CD4-positive, alpha-beta T cell treated with Interleukin-6 at 100 ng/mL for 8 hours (primary cell): Measurements from ENCODE around the gene SLC15A3.
"Not testable (repeated sequence)": the region's sequence is repeated elsewhere in the genome, so short reads cannot be mapped to it uniquely, and the experiment has no call there.

Experiments used
- DNase-seq: peaks from one replicate; pipeline ENCODE4 v3.0.0-alpha.2; 2020; ENCODE audit warnings: mixed read lengths, low spot score

SLC15A3 gene

GRCh38 chr11:60974726-60975125, 22.8 kb upstream of the SLC15A3 start:
- DNase-seq = no peak

GRCh38 chr11:60974316-60974715, 22.3 kb upstream of the SLC15A3 start:
- DNase-seq = not testable (repeated sequence)

- DNase-seq = no peak
Measured at GRCh38 chr11:60973699-60974098, 21.7 kb upstream of the SLC15A3 start.

- peak; percentile 53 for DNase-seq
Measured at GRCh38 chr11:60972182-60973030, 20.4 kb upstream of the SLC15A3 start.

GRCh38 chr11:60971520-60971919, 19.5 kb upstream of the SLC15A3 start, which contains the start of gene CD6:
Gene CD6 (plus strand): TSS chr11:60971680. CDS start chr11:60971866, 186 bp downstream.
- DNase-seq = peak; percentile 76

- no peak for DNase-seq
Measured at GRCh38 chr11:60970890-60971289, 18.9 kb upstream of the SLC15A3 start.

GRCh38 chr11:60970369-60970774, 18.4 kb upstream of the SLC15A3 start:
- DNase-seq = peak; percentile 81

- DNase-seq = no peak
Measured at GRCh38 chr11:60968223-60968622, 16.2 kb upstream of the SLC15A3 start.

GRCh38 chr11:60966890-60967289, 14.9 kb upstream of the SLC15A3 start:
- DNase-seq = no peak

- DNase-seq = no peak
Measured at GRCh38 chr11:60964801-60965200, 12.8 kb upstream of the SLC15A3 start.

- DNase-seq = no peak
Measured at GRCh38 chr11:60960405-60960804, 8.4 kb upstream of the SLC15A3 start.

- DNase-seq = no peak
Measured at GRCh38 chr11:60959431-60959830, 7.5 kb upstream of the SLC15A3 start.

- no peak for DNase-seq
Measured at GRCh38 chr11:60957188-60957587, 5.2 kb upstream of the SLC15A3 start.

GRCh38 chr11:60955571-60955970, 3.6 kb upstream of the SLC15A3 start:
- no peak for DNase-seq

GRCh38 chr11:60954421-60954820, 2.4 kb upstream of the SLC15A3 start:
- no peak for DNase-seq

GRCh38 chr11:60953781-60954180, 1.8 kb upstream of the SLC15A3 start:
- DNase-seq = no peak

- DNase-seq = no peak
Measured at GRCh38 chr11:60952742-60953170, 780 bp upstream of the SLC15A3 start.

- no peak for DNase-seq
Measured at GRCh38 chr11:60951606-60951903, 421 bp downstream of the SLC15A3 start.

- DNase-seq = peak; percentile 7
Measured at GRCh38 chr11:60950933-60951605, 907 bp downstream of the SLC15A3 start.

- no peak for DNase-seq
Measured at GRCh38 chr11:60950024-60950423, 2.0 kb downstream of the SLC15A3 start.

GRCh38 chr11:60948250-60948649, 3.7 kb downstream of the SLC15A3 start:
- DNase-seq = no peak

GRCh38 chr11:60947700-60948099, 4.3 kb downstream of the SLC15A3 start:
- DNase-seq = no peak

GRCh38 chr11:60946601-60947264, 5.2 kb downstream of the SLC15A3 start:
- DNase-seq = no peak
